ENCODE results near the gene DTX3L. TPM values are rescaled to one million over a fixed set of nuclear protein-coding genes. Genes with fewer than 3 reads are reported as not detected.

DTX3L gene
- total RNA-seq, 6 donors from 2014 or later: 24.3 to 66.4 (median 51.8) TPM

GRCh38 chr3:122546151-122546550 is 18.0 kb upstream of the DTX3L start:
- H3K36me3 ChIP-seq: peaks cover 34 to 98% (median 82%) of the 10 kb centered on the region in 4 donors
- H3K4me1 ChIP-seq: no peaks in the 10 kb centered on the region
- ATAC-seq (ENCODE audit: low FRiP score in 2 of 2): no peak
- H3K27me3 ChIP-seq: no peaks in the 10 kb centered on the region
- TF ChIP-seq POLR2A (IDR thresholded peaks at IDR 0.05) (no peak), EP300 (IDR thresholded peaks at IDR 0.05) (no peak), CTCF (IDR thresholded peaks at IDR 0.05) (no peak), POLR2AphosphoS5 (IDR thresholded peaks at IDR 0.05) (no peak)
- no peaks in the 10 kb centered on the region for H3K9me3 ChIP-seq
- DNase-seq: no peak
- H3K4me3 ChIP-seq: no peak overlapping the region
- no peak overlapping the region for H3K27ac ChIP-seq
- WGBS, 2 donors: 87 to 90% methylated on average over 5 of the region's 5 CpGs

- no peaks in the 10 kb centered on the region for H3K9me3 ChIP-seq
- WGBS, 2 donors: 73 to 93% methylated on average over 3 of the region's 3 CpGs
- no peak overlapping the region for H3K27ac ChIP-seq
- H3K4me3 ChIP-seq: no peak overlapping the region
- H3K27me3 ChIP-seq: no peaks in the 10 kb centered on the region
- peaks cover 38 to 97% (median 85%) of the 10 kb centered on the region in 4 donors for H3K36me3 ChIP-seq
- ATAC-seq (ENCODE audit: low FRiP score in 2 of 2): no peak
- H3K4me1 ChIP-seq: no peaks in the 10 kb centered on the region
- DNase-seq: no peak
- TF ChIP-seq EP300 (IDR thresholded peaks at IDR 0.05) (no peak), POLR2AphosphoS5 (IDR thresholded peaks at IDR 0.05) (no peak), POLR2A (IDR thresholded peaks at IDR 0.05) (no peak)
These were observed 16.1 kb upstream of the DTX3L start for GRCh38 chr3:122548076-122548475.

GRCh38 chr3:122548619-122549018 is 15.5 kb upstream of the DTX3L start:
- ATAC-seq (ENCODE audit: low FRiP score in 2 of 2) (no peak), DNase-seq (no peak)
- TF ChIP-seq POLR2AphosphoS5 (IDR thresholded peaks at IDR 0.05) (no peak), CTCF (IDR thresholded peaks at IDR 0.05) (no peak), POLR2A (IDR thresholded peaks at IDR 0.05) (no peak), EP300 (IDR thresholded peaks at IDR 0.05) (no peak)
- H3K36me3 ChIP-seq: peaks cover 38 to 98% (median 83%) of the 10 kb centered on the region in 4 donors
- H3K9me3 ChIP-seq: no peaks in the 10 kb centered on the region
- H3K4me1 ChIP-seq: no peaks in the 10 kb centered on the region
- no peak overlapping the region for H3K4me3 ChIP-seq
- 79 to 89% methylated on average over 1 of the region's 1 CpG for WGBS, 2 donors
- no peak overlapping the region for H3K27ac ChIP-seq
- H3K27me3 ChIP-seq: no peaks in the 10 kb centered on the region

GRCh38 chr3:122553171-122553570 is 11.0 kb upstream of the DTX3L start:
- Histone ChIP-seq H3K4me3 (no peak overlapping the region), H3K27me3 (no peaks in the 10 kb centered on the region), H3K27ac (no peak overlapping the region), H3K36me3 (peaks cover 46 to 99% (median 77%) of the 10 kb centered on the region in 4 donors), H3K9me3 (no peaks in the 10 kb centered on the region), H3K4me1 (peaks cover 0 to 4% (median 0%) of the 10 kb centered on the region in 4 donors)
- DNase-seq: no peak
- TF ChIP-seq CTCF (IDR thresholded peaks at IDR 0.05) (no peak), EP300 (IDR thresholded peaks at IDR 0.05) (no peak), POLR2A (IDR thresholded peaks at IDR 0.05) (no peak), POLR2AphosphoS5 (IDR thresholded peaks at IDR 0.05) (no peak)
- ATAC-seq (ENCODE audit: low FRiP score in 2 of 2): no peak
- 57 to 68% methylated on average over 3 of the region's 3 CpGs for WGBS, 2 donors

- 95% methylated on average over 6 of the region's 6 CpGs for WGBS, 2 donors
- TF ChIP-seq EP300 (IDR thresholded peaks at IDR 0.05) (no peak), POLR2A (IDR thresholded peaks at IDR 0.05) (no peak), POLR2AphosphoS5 (IDR thresholded peaks at IDR 0.05) (no peak), CTCF (IDR thresholded peaks at IDR 0.05) (no peak)
- DNase-seq (no peak), ATAC-seq (ENCODE audit: low FRiP score in 2 of 2) (peak in 1 of 2 donors; percentile 70)
- H3K4me3 ChIP-seq: no peak overlapping the region
- peaks cover 0 to 8% (median 4%) of the 10 kb centered on the region in 4 donors for H3K4me1 ChIP-seq
- peaks cover 42 to 91% (median 68%) of the 10 kb centered on the region in 4 donors for H3K36me3 ChIP-seq
- no peak overlapping the region for H3K27ac ChIP-seq
- no peaks in the 10 kb centered on the region for H3K9me3 ChIP-seq
- no peaks in the 10 kb centered on the region for H3K27me3 ChIP-seq
These were observed 8.7 kb upstream of the DTX3L start for GRCh38 chr3:122555275-122556071.
